Myocyte (in vitro differentiated cells): ENCODE data around the gene LARP1. TPM values are rescaled to one million over a fixed set of nuclear protein-coding genes. Genes with fewer than 3 reads are reported as not detected.

Experiments
- DNase-seq: peaks from one replicate; pipeline ENCODE4 v3.0.0-alpha.2; 2012; ENCODE audit warnings: low read depth
- microRNA counts: library from miRNA; unstranded; fragments of <30 nt; microRNA quantifications from one replicate; lab custom pipeline; 2016
- microRNA-seq: library from miRNA; unstranded; fragments of <30 nt; microRNA quantifications from one replicate; pipeline ENCODE4, GENCODE V29; 2016
- total RNA-seq: library from RNA; depleted of rRNA; stranded (reverse); fragments of >200 nt; gene quantifications from 2 replicates; pipeline ENCODE4 v1.2.3, GENCODE V29; 2014

The LARP1 gene
- total RNA-seq, 1 donor from 2014 or later = 96.8 TPM

- no peak for DNase-seq
These were observed 96.2 kb downstream of the LARP1 start for GRCh38 chr5:154851351-154851750.

- peak; percentile 98 for DNase-seq
These were observed 102.5 kb downstream of the LARP1 start for GRCh38 chr5:154857530-154858296.

- DNase-seq = peak; percentile 99
These were observed 103.3 kb downstream of the LARP1 start, which contains the start of gene CNOT8 for GRCh38 chr5:154858297-154858971. TSS of gene CNOT8 (plus strand) at chr5:154858627. CDS start at chr5:154863279, 4,652 bp downstream.

- DNase-seq = no peak
These were observed 104.0 kb downstream of the LARP1 start for GRCh38 chr5:154858972-154859871.

GRCh38 chr5:154860123-154860522 lies 104.9 kb downstream of the LARP1 start:
- no peak for DNase-seq

GRCh38 chr5:154860765-154861164 lies 105.6 kb downstream of the LARP1 start:
- no peak for DNase-seq

GRCh38 chr5:154861946-154862345 lies 106.8 kb downstream of the LARP1 start:
- DNase-seq = no peak

- DNase-seq = no peak
These were observed 107.6 kb downstream of the LARP1 start for GRCh38 chr5:154862766-154863165.

- DNase-seq = no peak
These were observed 108.3 kb downstream of the LARP1 start for GRCh38 chr5:154863291-154864080.

- DNase-seq = no peak
These were observed 110.4 kb downstream of the LARP1 start for GRCh38 chr5:154865466-154866184.

GRCh38 chr5:154866841-154867240 lies 111.7 kb downstream of the LARP1 start:
- DNase-seq = no peak

MicroRNAs encoded within 50 kb of the gene (microRNA counts, 767-probe panel; counts per million panel counts)
- microRNA hsa-miR-378h (lab: Ali Mortazavi, UCI) = not detected

Small RNA genes within 50 kb of the gene (microRNA-seq; reads per million reads assigned to microRNA genes)
- not detected for gene MIR378H

Other genes with a start within 250 kb of the LARP1 start
- 11.6 and 17.8 TPM in 2 replicates for gene FAXDC2, start 95.2 kb downstream of the LARP1 start, total RNA-seq
- 49.1 and 60.3 TPM in 2 replicates for gene CNOT8, start 103.2 kb downstream of the LARP1 start, total RNA-seq
- gene GEMIN5, start 182.8 kb downstream of the LARP1 start, total RNA-seq = 19.8 and 22.0 TPM in 2 replicates
- 9.3 and 11.4 TPM in 2 replicates for gene MRPL22, start 185.7 kb downstream of the LARP1 start, total RNA-seq